HepG2 (cell line): ENCODE data around the gene FOXN3.

Experiments used
- MAFG ChIP-seq: sonication (generic); formaldehyde crosslinking; IDR thresholded peaks from 2 replicates; pipeline ENCODE4 v1.5.1; 2020; ENCODE audit warnings: mild to moderate bottlenecking, missing genetic modification reagents
- MED1 ChIP-seq: sonication (generic); formaldehyde crosslinking; IDR thresholded peaks from 2 replicates; pipeline ENCODE4 v1.4.0; 2020; ENCODE audit warnings: missing genetic modification reagents
- POLR2A ChIP-seq, 2 experiments: IDR thresholded peaks; 2 replicates each; pipeline ENCODE4 v1.6.1; 2011; ENCODE audit warnings: low read depth in 2 of 2, low read length in 2 of 2, mild to moderate bottlenecking in 1 of 2, moderate library complexity in 1 of 2; ENCODE audit not compliant: insufficient read depth in 1 of 2
- TP53 ChIP-seq: sonication (generic); formaldehyde crosslinking; conservative IDR thresholded peaks from 2 replicates; pipeline ENCODE4 v1.4.0; 2020; ENCODE audit warnings: missing genetic modification reagents
- U2AF1 ChIP-seq: fragments of 200-400 bp; formaldehyde crosslinking; optimal IDR thresholded peaks from 2 replicates; pipeline ENCODE3; 2017; ENCODE audit warnings: mild to moderate bottlenecking, low read depth, low read length
- ZNF740 ChIP-seq: sonication (generic); formaldehyde crosslinking; IDR thresholded peaks from 2 replicates; pipeline ENCODE4 v1.4.0; 2020; ENCODE audit warnings: missing genetic modification reagents
- ZNF780A ChIP-seq: sonication (generic); formaldehyde crosslinking; IDR thresholded peaks from 2 replicates; pipeline ENCODE4 v1.8.0; 2022; ENCODE audit warnings: mild to moderate bottlenecking, missing genetic modification reagents, moderate library complexity
- ZSCAN31 ChIP-seq: sonication (generic); formaldehyde crosslinking; IDR thresholded peaks from 2 replicates; pipeline ENCODE4 v1.5.0; 2020; ENCODE audit warnings: low read depth, mild to moderate bottlenecking, missing genetic modification reagents
- TF ChIP-seq, protein P1 (sequence below): sonication (generic); formaldehyde crosslinking; IDR thresholded peaks from 2 replicates; pipeline ENCODE4 v1.5.0; 2020; ENCODE audit warnings: mild to moderate bottlenecking, missing genetic modification reagents, moderate library complexity
- TF ChIP-seq, protein P2 (sequence below): conservative IDR thresholded peaks from 2 replicates; pipeline ENCODE4 v1.6.1; 2018; ENCODE audit warnings: missing genetic modification reagents

- TF ChIP-seq MED1 (CRISPR knock-in tag) (no peak), ZNF740 (CRISPR knock-in tag) (no peak), U2AF1 (no peak), ZSCAN31 (CRISPR knock-in tag) (no peak), TP53 (CRISPR knock-in tag) (no peak), MAFG (no peak), ZNF780A (no peak), POLR2A (IDR thresholded peaks at IDR 0.05; ENCODE audit: insufficient read depth in 1 of 2, low read depth in 2 of 2, low read length in 2 of 2) (no peak)
- TF ChIP-seq, protein P1, sequence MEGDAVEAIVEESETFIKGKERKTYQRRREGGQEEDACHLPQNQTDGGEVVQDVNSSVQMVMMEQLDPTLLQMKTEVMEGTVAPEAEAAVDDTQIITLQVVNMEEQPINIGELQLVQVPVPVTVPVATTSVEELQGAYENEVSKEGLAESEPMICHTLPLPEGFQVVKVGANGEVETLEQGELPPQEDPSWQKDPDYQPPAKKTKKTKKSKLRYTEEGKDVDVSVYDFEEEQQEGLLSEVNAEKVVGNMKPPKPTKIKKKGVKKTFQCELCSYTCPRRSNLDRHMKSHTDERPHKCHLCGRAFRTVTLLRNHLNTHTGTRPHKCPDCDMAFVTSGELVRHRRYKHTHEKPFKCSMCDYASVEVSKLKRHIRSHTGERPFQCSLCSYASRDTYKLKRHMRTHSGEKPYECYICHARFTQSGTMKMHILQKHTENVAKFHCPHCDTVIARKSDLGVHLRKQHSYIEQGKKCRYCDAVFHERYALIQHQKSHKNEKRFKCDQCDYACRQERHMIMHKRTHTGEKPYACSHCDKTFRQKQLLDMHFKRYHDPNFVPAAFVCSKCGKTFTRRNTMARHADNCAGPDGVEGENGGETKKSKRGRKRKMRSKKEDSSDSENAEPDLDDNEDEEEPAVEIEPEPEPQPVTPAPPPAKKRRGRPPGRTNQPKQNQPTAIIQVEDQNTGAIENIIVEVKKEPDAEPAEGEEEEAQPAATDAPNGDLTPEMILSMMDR, result no peak
- TF ChIP-seq, protein P2, sequence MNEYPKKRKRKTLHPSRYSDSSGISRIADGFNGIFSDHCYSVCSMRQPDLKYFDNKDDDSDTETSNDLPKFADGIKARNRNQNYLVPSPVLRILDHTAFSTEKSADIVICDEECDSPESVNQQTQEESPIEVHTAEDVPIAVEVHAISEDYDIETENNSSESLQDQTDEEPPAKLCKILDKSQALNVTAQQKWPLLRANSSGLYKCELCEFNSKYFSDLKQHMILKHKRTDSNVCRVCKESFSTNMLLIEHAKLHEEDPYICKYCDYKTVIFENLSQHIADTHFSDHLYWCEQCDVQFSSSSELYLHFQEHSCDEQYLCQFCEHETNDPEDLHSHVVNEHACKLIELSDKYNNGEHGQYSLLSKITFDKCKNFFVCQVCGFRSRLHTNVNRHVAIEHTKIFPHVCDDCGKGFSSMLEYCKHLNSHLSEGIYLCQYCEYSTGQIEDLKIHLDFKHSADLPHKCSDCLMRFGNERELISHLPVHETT (CRISPR knock-in tag), result no peak
Observed at GRCh38 chr14:89451229-89451628, 34.2 kb upstream of the FOXN3 start.
